ENCODE data around the gene UHRF1.
"Not testable (repeated sequence)": the region's sequence is repeated elsewhere in the genome, so short reads cannot be mapped to it uniquely, and the experiment has no call there.

The UHRF1 gene

GRCh38 chr19:4972509-4973230 lies 63.4 kb downstream of the UHRF1 start:
- WGBS = 91% methylated on average over 12 of the region's 12 CpGs
- no peak overlapping the region for H3K27ac ChIP-seq (ENCODE audit: low read depth, low read length)
- no peaks in the 10 kb centered on the region for H3K4me1 ChIP-seq (ENCODE audit: insufficient read depth, low read length)
- no peak overlapping the region for H3K4me3 ChIP-seq (ENCODE audit: low read length)
- H3K9ac ChIP-seq (ENCODE audit: low read depth, low read length) = no peak overlapping the region
- H3K36me3 ChIP-seq (ENCODE audit: insufficient read depth, low read length) = no peaks in the 10 kb centered on the region; the same call in 1 of the 2 replicates
- H3K27me3 ChIP-seq (ENCODE audit: insufficient read depth, low read length) = 0 out of 2 replicates have a peak, but pooled peaks cover 3% of the 10 kb centered on the region
- H3K9me3 ChIP-seq (ENCODE audit: insufficient read depth, low read depth, low read length) = no peaks in the 10 kb centered on the region

DNA sequence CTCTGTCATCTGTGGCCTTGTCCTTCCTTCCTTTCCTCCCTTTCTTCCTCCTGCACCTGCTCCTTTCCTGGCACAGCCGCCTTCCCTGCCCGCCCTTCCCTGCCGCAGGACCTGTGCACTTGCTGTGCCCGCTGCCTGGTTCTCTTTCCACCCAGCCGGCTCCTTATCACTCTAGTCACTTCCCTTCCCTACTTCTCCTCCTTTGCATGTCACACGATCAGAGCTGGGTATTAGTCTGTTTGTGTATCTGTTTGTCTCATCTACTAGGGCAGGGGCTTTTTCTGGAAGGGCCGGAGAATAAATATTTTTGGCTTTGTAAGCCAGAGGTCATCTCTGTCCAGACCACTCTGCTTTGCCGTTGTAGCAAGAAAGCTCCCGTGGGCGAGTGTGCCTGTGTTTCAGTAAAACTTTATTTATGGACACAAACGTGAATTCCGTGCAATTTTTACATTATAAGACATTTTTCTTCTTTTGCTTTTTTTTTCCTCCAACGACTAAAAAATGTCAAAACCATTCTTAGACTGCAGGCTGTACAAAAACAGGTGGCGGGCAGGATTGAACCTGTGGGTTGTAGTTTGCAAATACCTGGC lies 65.7 kb downstream of the UHRF1 start:
- 0 out of 2 replicates have a peak, but pooled peaks cover 2% of the 10 kb centered on the region for H3K27me3 ChIP-seq (ENCODE audit: insufficient read depth, low read length)
- 92% methylated on average over 14 of the region's 14 CpGs for WGBS
- no peaks in the 10 kb centered on the region; the same call in 1 of the 2 replicates for H3K36me3 ChIP-seq (ENCODE audit: insufficient read depth, low read length)
- no peak overlapping the region for H3K4me3 ChIP-seq (ENCODE audit: low read length)
- no peaks in the 10 kb centered on the region for H3K9me3 ChIP-seq (ENCODE audit: insufficient read depth, low read depth, low read length)
- H3K9ac ChIP-seq (ENCODE audit: low read depth, low read length) = no peak overlapping the region
- no peak overlapping the region for H3K27ac ChIP-seq (ENCODE audit: low read depth, low read length)
- no peaks in the 10 kb centered on the region for H3K4me1 ChIP-seq (ENCODE audit: insufficient read depth, low read length)

GRCh38 chr19:4975601-4976000 lies 66.3 kb downstream of the UHRF1 start:
- not testable (repeated sequence) for H3K27me3 ChIP-seq (ENCODE audit: insufficient read depth, low read length); H3K4me1 ChIP-seq (ENCODE audit: insufficient read depth, low read length); H3K9me3 ChIP-seq (ENCODE audit: insufficient read depth, low read depth, low read length); H3K9ac ChIP-seq (ENCODE audit: low read depth, low read length); H3K4me3 ChIP-seq (ENCODE audit: low read length); H3K27ac ChIP-seq (ENCODE audit: low read depth, low read length); H3K36me3 ChIP-seq (ENCODE audit: insufficient read depth, low read length)
- 97% methylated on average over 13 of the region's 13 CpGs for WGBS

DNA sequence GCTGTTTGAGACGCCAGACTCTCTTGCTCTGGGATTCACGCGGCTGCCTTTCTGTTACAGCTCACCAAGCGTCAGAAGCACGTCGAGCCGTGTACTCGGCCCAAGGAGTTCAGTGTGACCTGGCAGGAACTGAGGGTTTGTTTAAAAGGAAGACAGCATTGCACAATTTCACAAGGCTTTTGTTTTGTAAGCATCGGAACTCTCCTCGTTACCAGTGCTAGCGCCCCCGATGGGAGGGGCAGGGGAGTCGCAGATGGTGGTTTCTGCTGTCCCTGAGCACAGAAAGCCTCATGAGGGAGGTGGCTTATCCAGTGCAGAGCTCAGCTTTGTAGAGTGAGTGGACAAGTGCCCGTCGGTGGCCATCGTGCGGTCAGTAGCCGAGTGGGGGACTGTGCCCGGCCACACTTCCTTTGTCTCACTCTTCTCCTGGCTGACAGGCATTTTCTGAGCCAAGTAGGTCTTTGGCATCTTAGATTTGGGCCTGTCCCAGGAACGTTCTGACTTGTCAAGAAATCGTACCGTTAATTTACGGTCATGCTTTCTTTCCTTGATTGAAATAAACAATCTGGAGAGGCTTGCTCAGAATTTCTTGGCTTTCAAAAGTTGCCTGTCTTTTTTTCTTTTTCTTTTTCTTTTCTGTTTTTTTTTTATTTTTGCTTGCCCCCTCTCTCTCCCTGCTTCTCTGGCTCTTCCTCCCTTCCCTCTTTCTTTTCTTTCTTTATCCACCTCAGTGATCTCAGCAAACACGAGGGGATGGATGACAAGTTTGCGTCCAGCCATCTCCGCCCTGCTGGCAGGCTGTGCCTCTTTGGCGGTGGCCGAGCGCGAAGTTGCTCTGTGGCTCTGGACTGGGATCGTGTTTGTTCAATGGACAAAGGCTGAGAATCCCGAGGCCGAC lies 67.3 kb downstream of the UHRF1 start:
- no peak overlapping the region for H3K27ac ChIP-seq (ENCODE audit: low read depth, low read length)
- H3K9ac ChIP-seq (ENCODE audit: low read depth, low read length) = no peak overlapping the region
- no peaks in the 10 kb centered on the region for H3K9me3 ChIP-seq (ENCODE audit: insufficient read depth, low read depth, low read length)
- 92% methylated on average over 33 of the region's 33 CpGs for WGBS
- no peaks in the 10 kb centered on the region for H3K4me1 ChIP-seq (ENCODE audit: insufficient read depth, low read length)
- H3K4me3 ChIP-seq (ENCODE audit: low read length) = no peak overlapping the region
- H3K36me3 ChIP-seq (ENCODE audit: insufficient read depth, low read length) = no peaks in the 10 kb centered on the region; the same call in 1 of the 2 replicates
- H3K27me3 ChIP-seq (ENCODE audit: insufficient read depth, low read length) = no peaks in the 10 kb centered on the region

- no peak overlapping the region for H3K27ac ChIP-seq (ENCODE audit: low read depth, low read length)
- no peaks in the 10 kb centered on the region for H3K9me3 ChIP-seq (ENCODE audit: insufficient read depth, low read depth, low read length)
- 91% methylated on average over 36 of the region's 36 CpGs for WGBS
- no peaks in the 10 kb centered on the region; the same call in 1 of the 2 replicates for H3K36me3 ChIP-seq (ENCODE audit: insufficient read depth, low read length)
- H3K9ac ChIP-seq (ENCODE audit: low read depth, low read length) = no peak overlapping the region
- no peaks in the 10 kb centered on the region for H3K4me1 ChIP-seq (ENCODE audit: insufficient read depth, low read length)
- H3K4me3 ChIP-seq (ENCODE audit: low read length) = no peak overlapping the region
- H3K27me3 ChIP-seq (ENCODE audit: insufficient read depth, low read length) = no peaks in the 10 kb centered on the region
These were observed 68.2 kb downstream of the UHRF1 start for GRCh38 chr19:4977299-4978174.

GRCh38 chr19:4979211-4979807 lies 70.0 kb downstream of the UHRF1 start:
- H3K4me1 ChIP-seq (ENCODE audit: insufficient read depth, low read length) = no peaks in the 10 kb centered on the region
- 94% methylated on average over 8 of the region's 8 CpGs for WGBS
- H3K9ac ChIP-seq (ENCODE audit: low read depth, low read length) = no peak overlapping the region
- H3K27me3 ChIP-seq (ENCODE audit: insufficient read depth, low read length) = no peaks in the 10 kb centered on the region
- no peak overlapping the region for H3K27ac ChIP-seq (ENCODE audit: low read depth, low read length)
- no peaks in the 10 kb centered on the region; the same call in 1 of the 2 replicates for H3K36me3 ChIP-seq (ENCODE audit: insufficient read depth, low read length)
- H3K4me3 ChIP-seq (ENCODE audit: low read length) = no peak overlapping the region
- no peaks in the 10 kb centered on the region for H3K9me3 ChIP-seq (ENCODE audit: insufficient read depth, low read depth, low read length)

DNA sequence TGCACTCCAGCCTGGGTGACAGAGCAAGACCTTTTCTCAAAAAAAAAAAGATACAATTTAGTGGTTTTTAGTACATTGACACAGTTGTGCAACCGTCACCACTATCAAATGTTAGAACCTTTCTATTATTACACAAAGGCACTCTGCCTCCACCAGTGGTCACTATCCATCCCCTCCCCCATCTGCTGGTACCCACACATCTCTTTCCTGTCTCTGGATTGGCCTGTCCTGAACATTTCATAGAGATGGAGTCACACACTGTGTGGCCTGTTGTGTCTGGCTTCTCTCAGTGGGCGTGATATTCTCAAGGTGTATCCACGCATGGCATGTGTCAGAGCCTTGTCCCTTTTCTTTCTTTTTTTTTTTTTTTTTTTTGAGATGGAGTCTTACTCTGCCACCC lies 70.8 kb downstream of the UHRF1 start:
- no peaks in the 10 kb centered on the region; the same call in 1 of the 2 replicates for H3K36me3 ChIP-seq (ENCODE audit: insufficient read depth, low read length)
- no peak overlapping the region for H3K4me3 ChIP-seq (ENCODE audit: low read length)
- no peaks in the 10 kb centered on the region for H3K27me3 ChIP-seq (ENCODE audit: insufficient read depth, low read length)
- H3K27ac ChIP-seq (ENCODE audit: low read depth, low read length) = no peak overlapping the region
- WGBS = 87% methylated on average over 3 of the region's 3 CpGs
- H3K4me1 ChIP-seq (ENCODE audit: insufficient read depth, low read length) = no peaks in the 10 kb centered on the region
- H3K9me3 ChIP-seq (ENCODE audit: insufficient read depth, low read depth, low read length) = no peaks in the 10 kb centered on the region
- H3K9ac ChIP-seq (ENCODE audit: low read depth, low read length) = no peak overlapping the region

DNA sequence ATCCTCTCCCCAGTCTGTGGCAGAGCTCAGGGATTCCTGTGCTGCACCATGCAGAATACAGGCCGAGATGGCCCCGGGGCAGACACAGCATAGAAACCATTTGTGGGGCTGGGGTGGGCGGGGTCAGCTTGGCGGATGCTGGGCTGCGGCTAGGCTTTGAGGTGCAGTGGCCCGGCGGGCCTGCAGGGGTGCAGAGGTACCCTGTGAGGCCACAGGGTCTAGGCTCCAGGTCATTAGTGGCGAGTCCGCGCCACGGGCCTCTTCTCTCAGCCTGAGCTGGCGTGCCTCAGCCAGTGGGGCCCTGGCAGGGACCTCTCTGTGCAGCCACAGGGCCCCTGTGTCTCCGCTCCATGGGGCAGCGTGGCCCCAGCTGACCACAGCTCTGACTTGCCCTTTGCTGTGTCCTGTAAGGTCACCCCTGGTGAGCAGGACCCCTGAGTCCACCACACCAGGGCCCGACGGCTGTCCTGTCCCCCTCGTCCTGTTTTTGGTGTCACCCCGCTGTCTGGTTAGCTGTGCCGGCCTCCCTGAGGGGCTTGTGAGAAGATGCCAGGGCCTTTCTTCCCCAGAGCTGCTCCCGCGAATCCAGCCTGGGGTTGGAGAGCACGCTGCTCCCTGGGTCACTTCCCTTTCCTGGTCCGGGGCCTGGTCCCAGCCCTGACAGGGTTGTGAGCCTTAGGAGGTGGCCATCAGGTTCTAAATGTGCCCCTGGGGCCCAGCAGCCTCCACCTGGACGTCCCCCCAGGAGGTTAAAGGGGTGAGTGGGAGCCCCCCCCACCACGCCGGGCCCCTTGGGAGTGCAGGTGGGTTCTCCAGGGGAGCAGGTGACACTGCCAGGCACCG lies 71.8 kb downstream of the UHRF1 start:
- Histone ChIP-seq H3K27ac (ENCODE audit: low read depth, low read length) (no peak overlapping the region), H3K9ac (ENCODE audit: low read depth, low read length) (no peak overlapping the region), H3K4me1 (ENCODE audit: insufficient read depth, low read length) (no peaks in the 10 kb centered on the region), H3K9me3 (ENCODE audit: insufficient read depth, low read depth, low read length) (no peaks in the 10 kb centered on the region), H3K4me3 (ENCODE audit: low read length) (no peak overlapping the region), H3K36me3 (ENCODE audit: insufficient read depth, low read length) (no peaks in the 10 kb centered on the region; the same call in 1 of the 2 replicates), H3K27me3 (ENCODE audit: insufficient read depth, low read length) (no peaks in the 10 kb centered on the region)
- 87% methylated on average over 27 of the region's 27 CpGs for WGBS

- WGBS = 96% methylated on average over 3 of the region's 3 CpGs
These were observed 72.3 kb downstream of the UHRF1 start for GRCh38 chr19:4981681-4981958.

More at GRCh38 chr19:4981681-4981958, 72.3 kb downstream of the UHRF1 start:
- Histone ChIP-seq H3K36me3 (ENCODE audit: insufficient read depth, low read length) (no peaks in the 10 kb centered on the region; the same call in 1 of the 2 replicates), H3K27ac (ENCODE audit: low read depth, low read length) (no peak overlapping the region), H3K4me3 (ENCODE audit: low read length) (no peak overlapping the region), H3K9ac (ENCODE audit: low read depth, low read length) (no peak overlapping the region), H3K4me1 (ENCODE audit: insufficient read depth, low read length) (no peaks in the 10 kb centered on the region; the same call in 1 of the 2 replicates), H3K27me3 (ENCODE audit: insufficient read depth, low read length) (no peaks in the 10 kb centered on the region), H3K9me3 (ENCODE audit: insufficient read depth, low read depth, low read length) (no peaks in the 10 kb centered on the region)

Measured in HUES64 (cell line).